HG03175 (cell line): ENCODE results near the gene RDM1.

ENCODE experiments used
- ATAC-seq: cut with Tn5 transposase; IDR thresholded peaks from one replicate; pipeline ENCODE4 v1.9.1; 2021; ENCODE audit warnings: mild to moderate bottlenecking, moderate library complexity; ENCODE audit not compliant: unreplicated experiment

RDM1 gene

DNA sequence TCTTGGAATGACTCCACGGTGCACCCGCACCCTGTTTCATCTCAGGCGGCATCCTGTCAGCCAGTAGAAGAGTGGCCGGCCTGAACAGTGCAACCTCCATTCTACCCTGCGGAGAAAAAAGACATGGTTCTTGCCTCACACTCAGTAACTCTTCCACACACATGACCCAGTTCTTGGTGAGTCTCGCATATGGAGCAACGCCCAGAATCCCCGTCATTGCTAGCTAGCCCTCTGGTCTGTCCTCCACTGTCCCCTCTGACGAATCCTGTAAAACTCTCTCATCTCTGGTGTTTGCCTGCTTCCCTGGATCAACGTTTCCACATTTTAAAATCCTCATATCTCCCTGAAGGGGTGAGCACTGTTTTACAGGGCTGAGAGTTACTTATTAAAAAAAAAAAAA, 4.2 kb upstream of the RDM1 start:
- ATAC-seq = no peak

DNA sequence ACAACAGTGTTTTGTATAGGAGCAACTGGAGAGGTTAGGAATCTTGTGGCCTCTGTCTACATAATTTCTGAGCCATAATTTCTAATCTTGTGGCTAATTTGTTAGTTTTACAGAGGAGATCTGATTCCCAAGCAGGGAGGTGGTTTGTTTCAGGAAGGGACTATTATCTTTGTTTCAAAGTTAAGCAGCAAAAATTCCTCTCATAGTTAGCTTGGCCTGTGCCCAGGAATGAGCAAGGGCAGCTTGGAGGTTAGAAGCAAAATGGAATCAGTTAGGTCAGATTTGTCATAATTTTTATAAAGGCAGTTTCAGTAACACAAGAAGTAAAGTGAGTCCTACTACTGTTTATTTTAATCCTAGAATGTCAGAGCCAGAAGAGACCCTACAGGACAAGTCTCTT, 2.0 kb upstream of the RDM1 start:
- no peak for ATAC-seq

DNA sequence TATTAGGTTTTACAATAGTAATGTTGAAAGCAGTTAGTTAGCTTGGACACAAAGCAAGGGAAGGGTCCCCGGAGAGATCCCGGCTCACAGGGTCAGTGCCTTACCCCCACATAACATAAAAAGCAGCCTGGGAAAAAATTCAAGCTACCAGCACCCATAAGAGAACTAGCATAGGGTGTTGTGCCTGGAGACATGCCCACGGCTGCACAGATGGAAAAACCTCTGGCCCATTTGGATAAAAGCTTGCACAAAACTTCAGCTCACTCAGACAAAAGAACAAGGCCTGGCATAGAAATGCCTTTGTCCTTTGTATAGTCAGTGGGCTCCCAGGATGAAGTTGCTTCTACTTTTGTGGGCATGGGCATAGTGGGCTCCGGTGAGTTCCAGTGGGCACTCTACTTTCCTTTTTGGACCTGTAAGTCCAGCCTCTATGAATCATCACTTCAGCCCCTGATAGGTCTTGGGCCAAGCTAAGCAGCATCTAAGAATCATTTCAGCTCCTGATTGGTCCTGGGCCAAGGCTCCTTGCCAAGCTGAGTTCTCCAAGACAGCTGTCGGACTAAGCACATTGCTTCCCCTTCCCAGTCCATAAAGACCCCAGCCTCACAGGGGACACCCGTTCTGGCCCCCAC, 1.3 kb upstream of the RDM1 start:
- ATAC-seq = no peak

DNA sequence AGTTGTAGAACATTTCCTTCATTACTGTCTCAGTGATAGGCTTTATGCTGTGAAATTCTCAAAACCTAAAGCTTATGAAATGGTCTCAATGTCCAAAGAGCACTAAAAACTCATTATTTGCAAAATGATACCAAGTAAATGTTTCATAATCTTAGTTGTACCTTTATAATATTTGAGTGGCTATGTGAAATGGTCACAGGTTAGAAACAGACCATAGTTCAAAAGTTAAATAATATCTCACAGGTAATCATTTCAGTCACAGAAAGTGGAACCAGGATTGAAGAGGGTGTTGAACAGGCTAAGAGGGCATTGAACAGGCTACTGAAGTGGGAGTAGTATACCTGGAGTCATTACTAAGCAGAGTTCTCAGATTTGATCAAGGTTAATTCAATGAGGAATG, 2.9 kb downstream of the RDM1 start:
- ATAC-seq = no peak

DNA sequence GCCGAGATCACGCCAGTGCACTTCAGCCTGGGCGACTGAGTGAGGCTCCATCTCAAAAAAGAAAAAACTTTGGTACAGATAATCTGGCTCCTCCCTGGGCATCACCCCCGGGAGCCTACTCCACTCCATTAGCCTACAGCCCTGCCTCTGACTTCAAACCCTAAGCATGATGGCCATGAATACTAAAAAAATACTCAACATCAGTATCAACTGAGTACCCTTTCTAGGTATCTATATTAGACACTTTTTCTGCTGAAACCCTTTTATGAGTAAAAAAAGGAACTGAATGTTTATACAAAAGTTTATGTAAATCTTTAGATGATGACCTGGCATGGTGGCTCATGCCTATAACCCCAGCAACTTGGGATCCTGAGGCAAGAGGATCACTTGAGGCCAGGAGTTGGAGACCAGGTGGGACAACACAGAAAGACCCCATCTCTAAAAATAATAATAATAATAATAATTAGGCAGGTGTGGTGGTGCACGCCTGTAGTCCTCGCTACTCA, 6.9 kb downstream of the RDM1 start:
- ATAC-seq = no peak

DNA sequence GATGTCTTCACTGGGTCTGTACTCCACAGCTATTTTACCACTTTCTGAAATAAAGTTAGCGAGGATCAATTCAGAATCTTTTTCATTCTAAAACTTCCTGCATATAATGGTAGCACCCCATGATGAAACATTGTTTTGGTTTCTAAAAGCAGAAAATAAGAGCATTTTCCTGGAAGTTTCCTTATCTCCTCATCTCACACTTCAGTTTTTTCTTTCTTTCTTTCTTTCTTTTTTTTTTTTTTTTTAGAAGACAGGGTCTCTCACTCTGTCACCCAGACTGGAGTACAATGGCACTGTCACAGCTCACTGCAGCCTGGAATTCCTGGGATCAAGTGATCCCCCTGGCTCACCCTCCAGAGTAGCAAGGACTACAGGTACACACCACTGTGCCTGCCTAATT, 10.3 kb downstream of the RDM1 start:
- ATAC-seq = no peak

DNA sequence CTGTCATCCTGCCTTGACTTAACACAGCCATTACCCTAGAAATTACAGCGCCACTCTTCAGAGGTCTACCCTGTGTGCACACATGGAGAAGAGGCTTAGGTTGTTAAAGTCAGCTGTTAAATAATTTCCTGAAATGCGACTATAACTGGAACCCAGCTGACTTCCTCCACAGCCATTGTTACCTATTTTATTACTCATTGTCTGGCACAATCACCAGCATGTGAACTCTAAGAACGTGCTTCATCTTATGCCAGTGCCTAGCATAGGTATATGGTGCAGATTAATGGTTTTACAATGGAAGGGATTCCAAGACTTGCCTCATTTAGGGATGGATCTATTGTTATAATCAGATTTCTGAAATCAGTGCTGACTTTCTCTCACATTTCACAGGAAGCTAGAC, 11.9 kb downstream of the RDM1 start:
- ATAC-seq = no peak

DNA sequence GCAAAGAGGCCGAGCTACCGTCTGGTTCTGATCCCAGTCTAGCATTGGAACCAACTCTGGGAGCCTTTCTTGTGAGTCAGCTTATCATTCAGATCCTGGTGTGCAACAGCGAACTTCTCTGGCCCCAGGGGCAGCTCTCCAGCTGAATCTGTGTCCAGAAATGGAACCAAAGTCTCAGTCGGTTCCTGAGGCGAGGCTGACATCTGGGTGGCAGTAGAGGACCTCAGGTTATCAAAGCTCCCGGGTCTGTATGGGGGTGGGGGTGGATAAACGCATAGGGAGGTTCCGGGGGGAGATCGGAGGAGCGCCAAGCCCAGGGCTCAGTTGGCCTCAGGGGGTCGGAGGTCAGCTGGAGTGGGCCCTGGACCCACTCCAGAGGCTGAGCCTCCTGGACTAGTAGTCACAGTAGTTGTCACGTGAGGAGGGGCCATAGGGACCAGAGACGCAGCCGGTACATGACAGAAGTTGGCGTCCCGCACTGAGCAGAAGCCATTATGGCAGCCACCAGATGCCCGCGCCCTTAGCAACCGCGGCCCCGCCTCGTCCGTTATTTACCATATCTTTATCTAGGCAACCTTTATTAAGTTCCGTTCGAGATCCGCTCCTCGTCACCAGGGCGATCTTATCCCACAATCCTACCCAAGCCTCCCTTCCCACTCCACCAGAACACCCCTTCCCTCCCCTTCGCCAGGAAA, 12.9 kb downstream of the RDM1 start:
- no peak for ATAC-seq

DNA sequence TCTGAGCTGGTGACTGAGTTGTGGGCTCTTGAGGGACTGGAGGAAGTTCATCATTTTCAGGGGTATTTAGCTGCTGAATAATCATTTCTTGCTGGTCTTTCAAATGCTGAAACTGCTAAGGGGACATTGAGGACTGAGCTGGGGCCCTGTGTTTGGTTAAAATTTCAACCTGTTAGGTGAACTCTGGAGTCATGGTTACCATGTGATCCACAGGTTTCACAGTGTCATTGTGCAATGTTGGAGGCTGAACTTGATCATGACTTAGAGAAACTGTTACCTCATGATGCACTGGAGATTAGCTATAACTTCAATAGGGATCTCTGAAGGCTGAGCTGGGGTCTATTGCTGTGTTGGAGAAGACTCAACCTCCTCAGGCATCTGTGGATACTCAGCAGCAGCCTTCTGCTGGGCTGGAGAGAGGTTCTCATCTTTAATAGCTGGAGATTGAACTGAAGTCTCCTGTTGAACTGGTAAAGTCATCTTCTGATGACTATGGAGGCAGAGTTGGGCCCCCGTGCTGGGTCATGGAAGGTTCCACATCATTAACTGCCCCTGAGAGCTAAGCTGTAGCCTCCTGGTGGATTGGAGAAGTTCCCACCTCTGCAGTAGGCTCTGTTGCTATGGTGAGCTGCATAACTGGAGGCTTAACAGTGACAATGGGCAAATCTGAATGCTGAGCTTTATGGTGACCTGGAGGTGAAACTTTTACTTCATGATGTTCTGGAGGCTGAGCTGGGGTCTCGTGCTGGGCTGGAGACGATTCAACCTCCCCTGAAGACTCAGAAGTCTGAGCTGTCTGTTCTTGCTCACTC, 15.2 kb downstream of the RDM1 start:
- no peak for ATAC-seq

DNA sequence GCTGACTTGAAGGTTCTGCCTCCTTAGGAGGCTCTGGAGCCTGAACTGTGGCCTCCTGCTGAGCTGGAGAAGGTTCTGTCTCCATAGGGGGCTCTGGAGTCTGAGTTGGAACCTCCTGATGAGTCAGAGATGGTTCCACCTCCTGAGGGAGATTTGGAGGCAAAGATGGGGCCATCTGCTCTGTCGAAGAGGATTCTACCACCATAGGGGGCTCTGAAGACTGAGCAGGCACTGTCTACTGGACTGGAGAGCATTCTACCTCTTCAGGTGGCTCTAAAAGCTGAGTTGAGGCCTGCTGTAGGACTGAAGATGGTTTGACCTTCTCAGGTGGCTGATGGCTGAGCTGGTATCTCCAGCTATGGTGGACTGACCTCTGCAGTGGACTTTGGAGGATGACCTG, 16.2 kb downstream of the RDM1 start:
- ATAC-seq = no peak

DNA sequence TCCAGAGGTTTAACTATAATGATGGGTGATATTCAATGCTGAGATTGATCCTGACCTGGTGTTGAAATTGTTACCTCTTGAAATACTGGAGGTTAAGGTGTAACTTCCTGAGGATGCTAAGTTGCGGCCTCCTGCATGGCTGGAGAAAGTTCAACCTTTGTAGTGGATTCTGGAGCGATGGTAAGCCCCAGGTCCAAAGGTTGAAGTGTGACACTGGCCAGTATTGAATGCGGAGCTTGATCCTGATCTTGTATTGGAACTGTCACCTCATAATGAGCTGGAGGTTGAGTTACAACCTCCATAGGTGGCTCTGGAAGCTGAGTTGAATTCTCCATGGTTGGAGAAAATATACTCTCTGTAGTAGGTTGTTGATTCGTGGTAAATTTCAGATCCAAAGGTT, 17.0 kb downstream of the RDM1 start:
- no peak for ATAC-seq

DNA sequence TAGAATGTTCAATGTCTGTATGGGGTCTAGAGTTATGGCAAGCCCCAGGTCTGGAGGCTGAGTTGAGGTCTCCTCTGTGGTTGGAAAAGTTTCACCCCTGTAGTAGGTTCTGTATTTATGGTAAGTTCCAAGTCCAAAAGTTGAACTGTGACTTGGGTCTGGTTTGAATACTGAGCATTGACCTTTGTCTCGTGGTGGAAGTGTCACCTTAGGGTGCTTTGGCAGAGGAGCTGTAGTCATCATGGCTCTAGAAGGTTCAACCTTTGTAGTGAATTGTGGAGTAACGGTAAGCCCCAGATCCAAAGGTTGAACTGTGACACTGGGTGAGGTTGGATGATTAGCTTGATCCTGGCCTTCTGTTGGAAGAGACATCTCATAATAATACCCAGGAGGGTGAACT, 17.6 kb downstream of the RDM1 start:
- ATAC-seq = no peak

DNA sequence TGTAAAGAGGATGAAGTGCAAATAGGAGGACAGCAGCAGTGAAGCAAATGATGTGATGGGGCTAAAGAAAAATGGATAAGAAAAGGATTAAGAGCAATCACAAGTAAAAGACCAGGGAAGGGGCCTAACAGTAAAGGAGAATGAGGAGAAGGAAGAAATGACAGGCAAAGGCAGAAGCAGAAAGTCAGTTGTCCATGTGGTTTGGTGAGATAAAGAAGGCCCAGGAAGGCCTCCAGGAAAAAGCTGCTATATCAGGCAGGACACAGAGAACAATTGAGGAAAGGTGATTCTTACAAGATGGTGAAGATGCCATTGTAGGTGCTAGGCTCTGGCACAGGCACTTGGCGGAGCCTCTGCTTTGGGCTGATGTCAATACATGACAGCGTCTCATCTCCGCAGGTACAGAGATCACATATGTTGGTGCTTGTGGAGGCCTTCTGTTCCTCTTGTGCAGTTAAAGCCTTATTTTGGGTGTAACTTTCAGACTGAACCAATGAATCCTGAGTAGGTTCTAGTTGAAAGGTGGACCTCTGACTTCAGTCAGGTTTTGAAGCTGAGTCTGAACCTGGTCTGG, 18.1 kb downstream of the RDM1 start:
- ATAC-seq = no peak

DNA sequence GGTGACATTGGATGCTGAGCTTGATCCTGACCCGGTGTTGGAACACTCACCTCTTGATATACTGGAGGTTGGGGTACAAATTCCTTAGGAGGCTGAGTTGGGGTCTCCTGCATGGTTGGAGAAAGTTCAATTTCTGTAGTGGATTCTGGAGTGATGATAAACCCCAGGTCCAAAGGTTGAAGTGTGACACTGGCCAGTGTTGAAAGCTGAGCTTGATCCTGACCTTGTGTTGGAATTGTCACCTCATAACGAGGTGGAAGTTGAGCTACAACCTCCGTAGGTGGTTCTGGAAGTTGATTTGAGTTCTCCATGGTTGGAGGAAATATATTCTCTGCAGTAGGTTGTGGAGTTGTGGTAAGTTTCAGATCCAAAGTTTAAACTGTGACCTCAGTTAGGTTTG, 21.2 kb downstream of the RDM1 start:
- no peak for ATAC-seq

DNA sequence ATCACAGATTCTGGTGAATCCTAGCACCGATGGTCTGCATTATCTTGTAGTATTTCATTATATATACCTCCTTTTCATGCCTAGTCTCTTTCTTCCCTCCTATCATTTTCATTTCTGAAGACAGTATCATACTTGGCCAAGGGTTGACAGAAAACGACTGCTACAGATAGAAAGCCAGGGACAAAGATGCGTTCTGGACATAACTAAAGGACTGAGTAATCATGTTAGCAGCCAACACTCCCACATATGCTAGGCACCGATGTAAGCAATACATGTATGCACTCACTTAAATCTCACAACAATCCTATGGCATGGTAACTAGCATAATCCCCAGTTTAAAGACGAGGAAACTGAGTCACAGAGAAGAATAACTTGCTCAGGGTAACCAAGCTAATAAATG, 22.9 kb downstream of the RDM1 start:
- ATAC-seq = no peak

DNA sequence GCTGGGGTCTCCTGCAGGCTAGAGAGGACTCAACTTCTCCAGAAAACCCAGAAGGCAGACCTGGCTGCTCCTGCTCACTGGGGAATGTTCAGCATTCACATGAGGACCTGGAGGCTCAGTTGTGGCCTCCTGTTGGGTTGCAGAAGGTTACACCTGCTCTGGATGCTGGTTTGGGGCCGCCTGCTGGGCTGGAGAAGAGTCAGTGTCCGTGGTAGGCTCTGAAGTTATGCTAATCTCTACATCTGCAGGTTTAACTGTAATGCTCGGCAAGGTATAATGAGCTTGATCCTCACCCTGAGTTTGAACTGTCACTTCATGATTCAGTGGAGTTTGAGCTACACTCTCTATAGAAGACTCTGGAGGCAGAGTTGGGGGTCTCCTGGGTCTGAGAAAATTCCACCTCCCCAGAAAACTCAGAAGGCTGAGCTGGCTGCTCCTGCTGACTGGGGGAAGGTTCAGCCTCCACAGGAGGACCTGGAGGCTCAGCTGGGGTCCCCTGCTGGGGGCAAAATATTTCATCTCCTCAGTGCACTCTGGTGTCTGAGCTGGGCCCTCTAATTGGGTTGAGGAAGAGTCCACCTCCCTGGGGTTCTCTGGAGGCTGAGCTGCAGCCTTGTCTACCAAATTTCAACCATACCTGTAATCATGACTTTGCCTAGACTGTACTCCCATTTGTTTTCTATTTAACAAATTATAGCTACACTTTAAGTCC, 23.5 kb downstream of the RDM1 start:
- ATAC-seq = no peak

DNA sequence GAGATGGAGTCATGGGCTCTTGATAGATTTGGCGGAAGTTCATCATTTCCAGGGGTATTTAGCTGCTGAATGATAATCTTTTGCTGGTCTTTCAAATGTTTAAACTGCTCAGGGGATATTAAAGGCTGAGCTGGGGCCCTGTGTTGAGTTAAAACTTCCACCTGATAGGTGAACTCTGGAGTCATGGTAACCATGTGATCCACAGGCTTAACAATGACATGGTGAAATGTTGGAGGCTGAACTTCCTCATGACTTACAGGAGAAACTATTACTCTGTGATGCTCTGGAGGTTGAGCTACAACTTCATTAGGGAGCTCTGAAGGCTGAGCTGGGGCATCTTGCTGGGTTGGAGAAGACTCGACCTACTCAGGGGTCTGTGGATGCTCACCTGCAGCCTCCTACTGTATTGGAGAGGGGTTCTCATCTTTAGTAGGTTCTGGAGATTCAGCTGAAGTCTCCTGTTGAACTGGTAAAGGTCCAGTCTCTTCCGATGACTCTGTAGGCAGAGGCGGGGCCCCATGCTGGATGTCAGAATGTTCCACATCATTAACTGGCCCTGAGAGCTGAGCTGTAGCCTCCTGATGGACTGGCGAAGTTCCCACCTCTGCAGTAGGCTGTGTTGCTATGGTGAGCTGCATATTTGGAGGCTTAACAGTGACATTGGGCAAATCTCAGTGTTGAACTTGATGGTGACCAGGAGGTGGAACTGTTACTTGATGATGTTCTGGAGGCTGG, 24.2 kb downstream of the RDM1 start:
- ATAC-seq = no peak

DNA sequence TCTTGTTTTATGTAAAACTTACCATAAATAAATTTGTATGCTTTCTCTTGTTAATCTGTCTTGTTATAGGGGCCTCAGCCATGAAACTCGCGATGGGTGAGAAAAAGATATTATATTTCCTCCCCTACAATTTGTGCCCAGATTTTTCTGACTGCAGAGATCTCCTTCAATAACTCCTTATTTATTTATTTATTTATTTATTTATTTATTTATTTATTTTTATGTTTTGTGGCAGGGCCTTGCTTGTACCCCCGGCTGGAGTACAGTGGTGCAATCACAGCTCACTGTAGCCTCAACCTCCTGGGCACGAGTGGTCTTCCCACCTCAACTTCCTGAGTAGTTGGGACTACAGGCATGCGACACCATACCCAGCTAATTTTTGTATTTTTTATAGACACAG, 27.1 kb downstream of the RDM1 start:
- no peak for ATAC-seq

DNA sequence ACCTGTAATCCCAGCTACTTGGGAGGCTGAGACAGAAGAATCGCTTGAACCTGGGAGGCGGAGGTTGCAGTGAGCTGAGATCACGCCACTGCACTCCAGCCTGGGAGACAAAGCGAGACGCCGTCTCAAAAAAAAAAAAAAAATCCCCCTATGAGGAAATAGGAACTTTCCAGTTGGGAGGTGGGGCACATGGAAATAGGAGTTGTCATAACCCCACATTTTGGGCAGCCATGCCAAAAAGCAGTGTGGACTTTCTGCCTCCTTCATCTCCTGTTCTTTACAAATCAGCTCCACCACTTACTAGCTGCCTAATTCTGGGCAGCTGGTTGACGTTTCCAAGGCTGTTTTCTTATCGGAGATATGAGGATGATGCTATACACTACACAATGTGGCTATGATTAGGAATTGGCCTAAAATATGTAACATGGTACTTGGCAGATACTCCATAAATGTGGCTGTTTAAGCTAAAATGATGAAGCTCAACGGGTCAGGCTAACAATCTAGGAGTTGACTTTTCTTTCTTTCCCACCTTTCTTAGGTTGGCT, 28.9 kb downstream of the RDM1 start:
- no peak for ATAC-seq
